Ishikawa (cell line): ENCODE results near the gene PRKCB.

Experiments used
- CREB1 ChIP-seq: IDR thresholded peaks from 2 replicates; pipeline ENCODE4 v1.6.1; 2012; ENCODE audit warnings: low read depth
- EP300 ChIP-seq: IDR thresholded peaks from 2 replicates; pipeline ENCODE4 v1.6.1; 2012; ENCODE audit warnings: borderline replicate concordance
- RAD21 ChIP-seq: IDR thresholded peaks from 2 replicates; pipeline ENCODE4 v1.6.1; 2012; ENCODE audit warnings: low read depth
- REST ChIP-seq: IDR thresholded peaks from 2 replicates; pipeline ENCODE4 v1.6.1; 2012; ENCODE audit warnings: low read depth, mild to moderate bottlenecking
- TCF12 ChIP-seq: IDR thresholded peaks from 2 replicates; pipeline ENCODE4 v1.6.1; 2012; ENCODE audit warnings: low read depth

DNA sequence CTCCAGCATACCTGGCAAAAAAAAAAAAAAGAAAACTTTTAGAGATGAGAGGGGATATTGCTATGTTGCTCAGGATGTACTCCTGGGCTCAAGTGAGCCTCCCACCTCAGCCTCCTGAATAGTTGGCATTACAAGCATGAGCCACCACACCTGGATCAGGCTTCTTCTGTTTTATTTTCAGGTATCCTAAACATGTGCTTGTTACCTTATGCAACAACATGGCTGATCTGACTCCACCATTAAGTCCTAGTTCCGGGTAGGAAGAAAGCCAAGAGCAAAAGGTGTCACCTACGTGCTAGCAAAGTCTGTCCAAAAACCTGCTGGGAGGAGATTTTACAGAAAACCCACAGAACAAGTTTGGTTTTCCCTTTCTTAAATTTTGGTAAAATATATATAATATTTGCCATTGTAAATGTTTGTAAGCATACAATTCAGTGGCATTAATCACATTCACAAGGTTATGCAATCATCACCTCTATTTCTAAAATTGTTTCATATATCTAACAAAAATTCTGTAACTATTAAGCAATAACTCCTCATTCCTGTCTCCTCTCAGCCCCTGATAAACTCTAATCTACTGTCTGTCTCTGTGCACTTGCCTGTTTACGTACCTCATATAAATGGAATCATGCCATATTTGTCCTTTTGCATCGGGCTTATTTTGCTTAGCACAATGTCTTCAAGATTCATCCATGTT, 411.3 kb downstream of the PRKCB start:
- TF ChIP-seq REST = no peak
- no peak for TF ChIP-seq RAD21
- no peak for TF ChIP-seq CREB1
- no peak for TF ChIP-seq EP300
- no peak for TF ChIP-seq TCF12
